ENCODE results near the gene SLC9A9.

GRCh38 chr3:143727391-143727790, 120.9 kb downstream of the SLC9A9 start:
- TF ChIP-seq, protein P1, sequence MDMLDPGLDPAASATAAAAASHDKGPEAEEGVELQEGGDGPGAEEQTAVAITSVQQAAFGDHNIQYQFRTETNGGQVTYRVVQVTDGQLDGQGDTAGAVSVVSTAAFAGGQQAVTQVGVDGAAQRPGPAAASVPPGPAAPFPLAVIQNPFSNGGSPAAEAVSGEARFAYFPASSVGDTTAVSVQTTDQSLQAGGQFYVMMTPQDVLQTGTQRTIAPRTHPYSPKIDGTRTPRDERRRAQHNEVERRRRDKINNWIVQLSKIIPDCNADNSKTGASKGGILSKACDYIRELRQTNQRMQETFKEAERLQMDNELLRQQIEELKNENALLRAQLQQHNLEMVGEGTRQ (IDR thresholded peaks at IDR 0.05; ENCODE audit: low read length): no peak
- TF ChIP-seq POLR2A (IDR thresholded peaks at IDR 0.05; ENCODE audit: control extremely low read depth in 1 of 2, low read depth in 2 of 2, low read length in 2 of 2) (no peak), TAF1 (IDR thresholded peaks at IDR 0.05; ENCODE audit: low read depth, low read length) (no peak), KDM4A (IDR thresholded peaks at IDR 0.05; ENCODE audit: low read depth, low read length, severe bottlenecking) (no peak), JUND (IDR thresholded peaks at IDR 0.05; ENCODE audit: low read length) (no peak), SP4 (IDR thresholded peaks at IDR 0.05; ENCODE audit: low read length) (no peak), EZH2 (IDR thresholded peaks at IDR 0.05; ENCODE audit: low read depth, low read length, severe bottlenecking) (no peak)
- TF ChIP-seq, protein P2, sequence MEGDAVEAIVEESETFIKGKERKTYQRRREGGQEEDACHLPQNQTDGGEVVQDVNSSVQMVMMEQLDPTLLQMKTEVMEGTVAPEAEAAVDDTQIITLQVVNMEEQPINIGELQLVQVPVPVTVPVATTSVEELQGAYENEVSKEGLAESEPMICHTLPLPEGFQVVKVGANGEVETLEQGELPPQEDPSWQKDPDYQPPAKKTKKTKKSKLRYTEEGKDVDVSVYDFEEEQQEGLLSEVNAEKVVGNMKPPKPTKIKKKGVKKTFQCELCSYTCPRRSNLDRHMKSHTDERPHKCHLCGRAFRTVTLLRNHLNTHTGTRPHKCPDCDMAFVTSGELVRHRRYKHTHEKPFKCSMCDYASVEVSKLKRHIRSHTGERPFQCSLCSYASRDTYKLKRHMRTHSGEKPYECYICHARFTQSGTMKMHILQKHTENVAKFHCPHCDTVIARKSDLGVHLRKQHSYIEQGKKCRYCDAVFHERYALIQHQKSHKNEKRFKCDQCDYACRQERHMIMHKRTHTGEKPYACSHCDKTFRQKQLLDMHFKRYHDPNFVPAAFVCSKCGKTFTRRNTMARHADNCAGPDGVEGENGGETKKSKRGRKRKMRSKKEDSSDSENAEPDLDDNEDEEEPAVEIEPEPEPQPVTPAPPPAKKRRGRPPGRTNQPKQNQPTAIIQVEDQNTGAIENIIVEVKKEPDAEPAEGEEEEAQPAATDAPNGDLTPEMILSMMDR (IDR thresholded peaks at IDR 0.05; ENCODE audit: control extremely low read depth in 1 of 3, insufficient read depth in 1 of 3, low read depth in 1 of 3, low read length in 3 of 3): no peak
- TF ChIP-seq, protein P3, sequence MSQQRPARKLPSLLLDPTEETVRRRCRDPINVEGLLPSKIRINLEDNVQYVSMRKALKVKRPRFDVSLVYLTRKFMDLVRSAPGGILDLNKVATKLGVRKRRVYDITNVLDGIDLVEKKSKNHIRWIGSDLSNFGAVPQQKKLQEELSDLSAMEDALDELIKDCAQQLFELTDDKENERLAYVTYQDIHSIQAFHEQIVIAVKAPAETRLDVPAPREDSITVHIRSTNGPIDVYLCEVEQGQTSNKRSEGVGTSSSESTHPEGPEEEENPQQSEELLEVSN (IDR thresholded peaks at IDR 0.05): no peak
